ENCODE results near the gene DDB1.
"Not testable (repeated sequence)": the region's sequence is repeated elsewhere in the genome, so short reads cannot be mapped to it uniquely, and the experiment has no call there.

DNA sequence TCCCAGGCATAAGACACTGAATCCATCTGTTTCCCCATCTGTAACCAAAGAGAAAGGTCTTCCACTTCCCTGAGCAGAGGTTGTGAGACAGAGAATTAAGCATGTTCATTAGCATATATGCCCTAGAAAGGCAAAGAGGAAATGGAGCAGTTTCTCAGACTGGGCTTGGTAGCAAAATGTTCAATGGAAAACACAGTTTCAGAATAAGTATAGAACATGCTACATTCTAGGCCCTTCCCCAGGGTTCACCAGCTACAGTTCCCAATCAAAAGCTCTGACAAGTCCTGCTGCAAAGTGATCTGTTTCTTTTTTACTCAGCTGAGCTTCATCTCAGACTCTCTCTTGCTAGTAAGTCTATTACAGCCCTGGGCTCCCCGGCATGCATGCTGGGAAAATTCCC is 80.6 kb downstream of the DDB1 start:
- TF ChIP-seq, protein P1, sequence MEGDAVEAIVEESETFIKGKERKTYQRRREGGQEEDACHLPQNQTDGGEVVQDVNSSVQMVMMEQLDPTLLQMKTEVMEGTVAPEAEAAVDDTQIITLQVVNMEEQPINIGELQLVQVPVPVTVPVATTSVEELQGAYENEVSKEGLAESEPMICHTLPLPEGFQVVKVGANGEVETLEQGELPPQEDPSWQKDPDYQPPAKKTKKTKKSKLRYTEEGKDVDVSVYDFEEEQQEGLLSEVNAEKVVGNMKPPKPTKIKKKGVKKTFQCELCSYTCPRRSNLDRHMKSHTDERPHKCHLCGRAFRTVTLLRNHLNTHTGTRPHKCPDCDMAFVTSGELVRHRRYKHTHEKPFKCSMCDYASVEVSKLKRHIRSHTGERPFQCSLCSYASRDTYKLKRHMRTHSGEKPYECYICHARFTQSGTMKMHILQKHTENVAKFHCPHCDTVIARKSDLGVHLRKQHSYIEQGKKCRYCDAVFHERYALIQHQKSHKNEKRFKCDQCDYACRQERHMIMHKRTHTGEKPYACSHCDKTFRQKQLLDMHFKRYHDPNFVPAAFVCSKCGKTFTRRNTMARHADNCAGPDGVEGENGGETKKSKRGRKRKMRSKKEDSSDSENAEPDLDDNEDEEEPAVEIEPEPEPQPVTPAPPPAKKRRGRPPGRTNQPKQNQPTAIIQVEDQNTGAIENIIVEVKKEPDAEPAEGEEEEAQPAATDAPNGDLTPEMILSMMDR (IDR thresholded peaks at IDR 0.05) = not testable (repeated sequence)
- not testable (repeated sequence) for TF ChIP-seq POLR2AphosphoS5, POLR2A (IDR thresholded peaks at IDR 0.05)
